Measurements from ENCODE around the gene GPR83.
"Not testable (repeated sequence)": the region's sequence is repeated elsewhere in the genome, so short reads cannot be mapped to it uniquely, and the experiment has no call there.

Gene GPR83

DNA sequence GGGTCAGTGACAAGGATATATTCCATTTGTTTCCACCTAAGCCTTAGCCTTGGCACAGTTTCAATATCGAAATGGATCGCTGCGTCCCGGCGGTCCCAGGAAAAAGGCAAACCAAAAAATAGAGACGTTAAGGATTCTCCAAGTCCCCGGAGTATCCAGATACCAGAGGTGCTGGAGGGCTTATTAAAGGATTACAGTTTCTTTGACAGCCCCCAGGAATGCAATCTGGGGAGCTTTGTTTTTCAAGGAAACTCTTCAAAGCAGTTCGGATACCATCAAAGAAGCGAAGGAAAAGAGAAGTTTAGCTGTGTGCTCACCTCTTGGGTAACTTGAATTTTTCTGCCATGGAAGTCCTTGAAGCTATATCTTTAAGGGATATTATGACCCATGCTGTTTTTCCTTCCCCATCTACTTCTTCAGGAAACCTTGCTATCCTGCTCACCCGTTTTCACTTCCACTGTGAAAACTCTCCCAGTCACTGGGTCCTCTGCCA is 600 bp upstream of the GPR83 start:
- no peak overlapping the region for H3K27ac ChIP-seq
- TF ChIP-seq, protein P1, sequence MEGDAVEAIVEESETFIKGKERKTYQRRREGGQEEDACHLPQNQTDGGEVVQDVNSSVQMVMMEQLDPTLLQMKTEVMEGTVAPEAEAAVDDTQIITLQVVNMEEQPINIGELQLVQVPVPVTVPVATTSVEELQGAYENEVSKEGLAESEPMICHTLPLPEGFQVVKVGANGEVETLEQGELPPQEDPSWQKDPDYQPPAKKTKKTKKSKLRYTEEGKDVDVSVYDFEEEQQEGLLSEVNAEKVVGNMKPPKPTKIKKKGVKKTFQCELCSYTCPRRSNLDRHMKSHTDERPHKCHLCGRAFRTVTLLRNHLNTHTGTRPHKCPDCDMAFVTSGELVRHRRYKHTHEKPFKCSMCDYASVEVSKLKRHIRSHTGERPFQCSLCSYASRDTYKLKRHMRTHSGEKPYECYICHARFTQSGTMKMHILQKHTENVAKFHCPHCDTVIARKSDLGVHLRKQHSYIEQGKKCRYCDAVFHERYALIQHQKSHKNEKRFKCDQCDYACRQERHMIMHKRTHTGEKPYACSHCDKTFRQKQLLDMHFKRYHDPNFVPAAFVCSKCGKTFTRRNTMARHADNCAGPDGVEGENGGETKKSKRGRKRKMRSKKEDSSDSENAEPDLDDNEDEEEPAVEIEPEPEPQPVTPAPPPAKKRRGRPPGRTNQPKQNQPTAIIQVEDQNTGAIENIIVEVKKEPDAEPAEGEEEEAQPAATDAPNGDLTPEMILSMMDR (conservative IDR thresholded peaks at IDR 0.05), result no peak

DNA sequence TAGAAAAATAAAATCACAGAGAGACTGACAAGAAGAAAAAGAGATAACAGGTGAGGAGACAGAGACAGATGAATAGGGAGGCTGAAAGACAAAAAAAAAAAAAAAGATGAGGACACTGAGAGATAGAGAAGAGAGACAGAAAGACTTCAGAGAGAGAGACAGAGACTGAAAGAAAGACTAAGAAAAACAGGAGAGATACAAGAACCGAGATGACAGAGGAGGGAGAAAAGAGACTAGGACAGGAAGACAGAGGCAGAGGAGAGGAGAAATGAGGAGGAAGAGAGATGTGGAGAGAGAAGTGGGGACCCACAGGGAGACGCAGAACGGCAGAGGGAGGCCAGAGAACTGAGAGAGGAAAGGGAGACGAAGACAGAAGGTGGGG is 771 bp downstream of the GPR83 start:
- TF ChIP-seq, protein P1 (conservative IDR thresholded peaks at IDR 0.05), result no peak
- no peak overlapping the region for H3K27ac ChIP-seq

DNA sequence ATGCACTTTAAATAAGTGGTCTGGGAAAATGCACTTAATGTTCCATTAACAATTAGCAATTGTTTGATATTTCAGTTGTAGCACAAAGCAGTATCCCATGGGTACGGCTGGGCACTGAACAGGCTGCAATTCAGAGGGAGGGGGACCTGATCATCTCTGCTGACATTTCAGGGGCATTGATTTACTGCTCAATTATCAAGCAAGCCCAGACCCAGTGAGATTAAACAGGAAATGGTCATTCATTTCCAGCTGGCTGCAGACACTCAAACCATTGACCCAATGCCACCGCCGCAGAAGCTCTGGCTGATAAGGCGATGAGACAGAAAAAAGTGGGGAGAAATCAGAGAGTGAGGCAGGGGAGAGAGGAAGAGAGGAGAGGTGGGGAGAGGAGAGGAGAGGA is 1.2 kb downstream of the GPR83 start:
- H3K27ac ChIP-seq, result no peak overlapping the region
- TF ChIP-seq, protein P1 (conservative IDR thresholded peaks at IDR 0.05), result no peak

DNA sequence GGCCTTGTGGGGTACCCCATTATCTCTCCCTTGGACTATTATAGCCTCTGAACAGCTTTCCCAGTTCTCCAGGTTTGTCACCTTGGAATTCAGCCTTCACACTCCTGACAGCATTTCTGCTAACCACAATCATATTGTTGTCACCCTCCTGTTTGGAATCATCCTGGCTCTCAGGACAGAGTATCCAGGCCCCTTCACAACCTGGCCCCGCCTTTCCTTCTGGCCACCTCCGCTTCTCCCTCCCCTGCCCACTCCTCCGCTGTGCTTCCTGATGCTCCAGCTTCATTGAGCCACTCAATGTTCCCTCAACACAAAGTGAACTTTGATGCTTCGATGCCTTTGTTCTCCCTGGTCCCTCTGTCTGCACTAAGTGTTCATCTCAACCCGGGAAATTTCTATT is 3.1 kb downstream of the GPR83 start:
- TF ChIP-seq, protein P1 (conservative IDR thresholded peaks at IDR 0.05), result no peak
- H3K27ac ChIP-seq, result no peak overlapping the region

DNA sequence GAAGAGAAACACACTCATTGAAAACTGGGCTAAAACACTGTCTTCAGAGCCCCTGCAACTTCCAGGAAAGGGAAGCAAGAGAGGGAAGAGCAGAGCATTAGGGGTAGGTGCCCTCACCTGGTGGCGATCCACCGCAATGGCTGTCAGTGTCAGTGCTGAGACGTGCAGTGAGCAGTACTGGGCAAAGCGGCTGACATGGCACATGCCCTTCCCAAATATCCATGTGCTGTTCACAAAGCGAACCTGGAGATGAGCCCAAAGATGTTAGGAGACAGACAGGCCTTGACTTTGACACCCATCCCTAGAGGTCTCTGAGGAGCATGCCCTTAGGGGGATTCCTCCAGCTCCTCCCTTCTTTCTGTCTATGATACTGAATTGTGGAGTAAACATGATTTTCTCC is 4.9 kb downstream of the GPR83 start:
- no peak overlapping the region for H3K27ac ChIP-seq
- TF ChIP-seq, protein P1 (conservative IDR thresholded peaks at IDR 0.05), result no peak

DNA sequence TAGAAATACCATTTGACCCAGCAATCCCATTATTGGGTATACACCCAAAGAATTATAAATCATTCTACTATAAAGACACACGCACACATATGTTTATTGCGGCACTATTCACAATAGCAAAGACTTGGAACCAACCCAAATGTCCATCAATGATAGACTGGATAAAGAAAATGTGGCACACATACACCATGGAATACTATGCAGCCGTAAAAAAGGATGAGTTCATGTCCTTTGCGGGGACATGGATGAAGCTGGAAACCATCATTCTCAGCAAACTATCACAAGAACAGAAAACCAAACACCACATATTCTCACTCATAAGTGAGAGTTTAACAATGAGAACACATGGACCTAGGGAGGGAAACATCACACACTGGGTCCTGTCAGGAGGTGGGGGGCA is 9.3 kb downstream of the GPR83 start:
- H3K27ac ChIP-seq, result not testable (repeated sequence)

DNA sequence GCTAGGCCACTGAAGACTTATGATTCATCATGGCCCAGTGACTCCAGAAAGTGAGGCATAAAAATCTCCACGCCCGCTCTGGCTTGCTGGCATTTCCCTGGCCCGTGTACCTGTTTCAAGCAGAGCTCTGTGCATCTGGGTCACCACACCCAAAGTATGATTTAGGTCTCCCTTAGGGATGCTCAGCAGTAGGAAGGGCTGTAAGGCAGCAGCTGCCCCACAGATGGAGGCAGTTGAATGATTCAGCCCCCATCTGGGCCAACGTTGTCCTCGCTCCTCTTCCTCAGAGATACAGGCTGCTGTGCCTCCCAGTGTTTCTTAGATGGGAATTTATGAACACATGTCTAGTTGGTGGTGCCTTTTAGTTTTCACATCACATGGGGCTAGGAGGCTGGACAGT is 21.6 kb downstream of the GPR83 start:
- H3K27ac ChIP-seq, result no peak overlapping the region
- TF ChIP-seq, protein P1 (conservative IDR thresholded peaks at IDR 0.05), result no peak

DNA sequence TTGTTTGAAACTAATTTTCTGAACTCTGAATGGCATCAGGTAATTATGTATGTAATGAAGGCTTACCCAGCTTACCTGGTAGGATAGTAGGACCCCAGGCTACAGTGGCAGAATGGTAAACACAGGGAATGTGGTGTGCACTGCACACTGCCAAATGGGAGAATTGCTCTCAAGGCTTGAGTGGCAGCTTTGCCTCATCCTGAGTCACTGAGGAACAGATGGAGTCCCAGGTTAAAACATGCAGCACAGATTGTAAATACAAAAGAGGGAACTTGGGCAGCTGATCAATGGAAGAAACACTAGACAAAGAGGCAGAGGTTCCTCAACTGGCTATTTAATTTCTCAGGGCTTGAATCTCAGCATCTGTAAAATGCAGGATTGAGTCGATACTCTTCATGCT is 24.4 kb downstream of the GPR83 start:
- TF ChIP-seq, protein P1 (conservative IDR thresholded peaks at IDR 0.05), result no peak
- H3K27ac ChIP-seq, result no peak overlapping the region

DNA sequence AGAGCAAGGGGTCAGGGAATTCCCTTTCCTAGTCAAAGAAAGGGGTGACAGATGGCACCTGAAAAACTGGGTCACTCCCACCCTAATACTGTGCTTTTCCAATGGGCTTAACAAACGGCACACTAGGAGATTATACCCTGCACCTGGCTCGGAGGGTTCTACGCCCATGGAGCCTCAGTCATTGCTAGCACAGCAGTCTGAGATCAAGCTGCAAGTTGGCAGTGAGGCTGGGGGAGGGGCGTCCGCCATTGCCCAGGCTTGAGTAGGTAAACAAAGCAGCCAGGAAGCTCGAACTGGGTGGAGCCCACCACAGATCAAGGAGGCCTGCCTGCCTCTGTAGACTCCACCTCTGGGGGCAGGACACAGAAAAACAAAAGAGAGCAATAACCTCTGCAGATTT is 30.6 kb downstream of the GPR83 start:
- not testable (repeated sequence) for H3K27ac ChIP-seq

DNA sequence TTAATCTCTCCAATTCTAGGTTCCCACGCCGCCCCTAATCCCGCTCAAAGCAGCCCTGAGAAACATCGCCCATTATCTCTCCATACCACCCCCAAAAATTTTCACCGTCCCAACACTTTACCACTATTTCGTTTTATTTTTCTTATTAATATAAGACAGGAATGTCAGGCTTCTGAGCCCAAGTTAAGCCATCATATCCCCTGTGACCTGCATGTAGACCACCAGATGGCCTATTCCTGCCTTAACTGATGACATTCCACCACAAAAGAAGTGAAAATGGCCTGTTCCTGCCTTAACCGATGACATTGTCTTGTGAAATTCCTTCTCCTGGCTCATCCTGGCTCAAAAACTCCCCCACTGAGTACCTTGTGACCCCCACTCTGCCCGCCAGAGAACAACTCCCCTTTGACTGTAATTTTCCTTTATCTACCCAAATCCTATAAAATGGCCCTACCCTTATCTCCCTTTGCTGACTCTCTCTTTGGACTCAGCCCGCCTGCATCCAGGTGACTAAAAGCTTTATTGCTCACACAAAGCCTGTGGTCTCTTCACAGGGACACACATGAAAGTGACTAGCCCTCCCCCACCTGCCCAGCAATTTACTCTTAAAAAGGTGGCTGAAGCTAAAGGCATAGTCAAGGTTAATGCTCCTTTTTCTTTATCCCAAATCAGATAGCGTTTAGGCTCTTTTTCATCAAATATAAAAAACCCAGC is 50.2 kb downstream of the GPR83 start:
- not testable (repeated sequence) for H3K27ac ChIP-seq

DNA sequence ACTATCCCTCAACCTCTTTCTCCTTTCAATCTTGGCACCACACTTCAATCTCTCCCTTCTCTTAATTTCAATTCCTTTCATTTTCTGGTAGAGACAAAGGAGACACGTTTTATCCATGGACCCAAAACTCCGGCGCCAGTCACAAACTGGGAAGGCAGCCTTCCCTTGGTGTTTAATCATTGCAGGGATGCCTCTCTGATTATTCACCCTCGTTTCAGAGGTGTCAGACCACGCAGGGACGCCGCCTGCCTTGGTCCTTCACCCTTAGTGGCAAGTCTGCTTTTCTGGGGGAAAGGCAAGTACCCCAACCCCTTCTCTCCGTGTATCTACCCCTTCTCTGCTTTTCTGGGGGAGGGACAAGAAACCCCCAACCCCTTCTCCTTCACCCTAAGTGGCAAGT is 54.9 kb downstream of the GPR83 start:
- H3K27ac ChIP-seq, result not testable (repeated sequence)

Data from VCaP (cell line).